HL-60 (cell line): Measurements from ENCODE around the gene RFC4.

ENCODE experiments used
- CTCF ChIP-seq: IDR thresholded peaks from one replicate; pipeline ENCODE4 v1.5.1; 2011; ENCODE audit warnings: low read length, control low read depth, inconsistent platforms; ENCODE audit not compliant: insufficient read depth
- REST ChIP-seq: IDR thresholded peaks from 2 replicates; pipeline ENCODE4 v1.6.1; 2012; ENCODE audit warnings: low read depth; ENCODE audit not compliant: insufficient replicate concordance

- TF ChIP-seq CTCF (no peak), REST (no peak)
Observed at GRCh38 chr3:186786922-186787321, 19.4 kb downstream of the RFC4 start.
